Measurements from ENCODE around the gene FAM47E.

DNA sequence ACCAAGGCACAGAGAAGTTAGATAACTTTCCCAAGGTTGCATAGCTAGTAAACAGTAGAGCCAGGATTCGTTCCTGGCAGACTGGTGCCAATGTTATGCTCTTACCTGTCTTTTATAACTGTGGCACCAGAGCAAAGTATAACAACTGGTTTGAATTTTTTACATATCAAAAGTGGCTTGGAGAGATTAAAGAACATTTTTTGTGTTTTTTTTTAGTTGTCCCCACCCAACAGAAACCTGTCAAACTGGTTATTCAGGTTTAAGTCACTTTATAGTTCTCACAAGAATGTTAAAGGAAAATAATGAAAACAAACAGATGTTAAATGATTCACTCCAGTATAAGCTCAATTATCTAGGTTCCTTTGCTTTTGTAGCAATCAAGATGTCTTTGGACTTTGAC is 15.6 kb upstream of the FAM47E start:
- TF ChIP-seq EZH2 (IDR thresholded peaks at IDR 0.05; ENCODE audit: borderline replicate concordance) (no peak), EZH2phosphoT487 (IDR thresholded peaks at IDR 0.05; ENCODE audit: low read depth, severe bottlenecking, unreplicated experiment) (no peak)
- TF ChIP-seq, protein P1, sequence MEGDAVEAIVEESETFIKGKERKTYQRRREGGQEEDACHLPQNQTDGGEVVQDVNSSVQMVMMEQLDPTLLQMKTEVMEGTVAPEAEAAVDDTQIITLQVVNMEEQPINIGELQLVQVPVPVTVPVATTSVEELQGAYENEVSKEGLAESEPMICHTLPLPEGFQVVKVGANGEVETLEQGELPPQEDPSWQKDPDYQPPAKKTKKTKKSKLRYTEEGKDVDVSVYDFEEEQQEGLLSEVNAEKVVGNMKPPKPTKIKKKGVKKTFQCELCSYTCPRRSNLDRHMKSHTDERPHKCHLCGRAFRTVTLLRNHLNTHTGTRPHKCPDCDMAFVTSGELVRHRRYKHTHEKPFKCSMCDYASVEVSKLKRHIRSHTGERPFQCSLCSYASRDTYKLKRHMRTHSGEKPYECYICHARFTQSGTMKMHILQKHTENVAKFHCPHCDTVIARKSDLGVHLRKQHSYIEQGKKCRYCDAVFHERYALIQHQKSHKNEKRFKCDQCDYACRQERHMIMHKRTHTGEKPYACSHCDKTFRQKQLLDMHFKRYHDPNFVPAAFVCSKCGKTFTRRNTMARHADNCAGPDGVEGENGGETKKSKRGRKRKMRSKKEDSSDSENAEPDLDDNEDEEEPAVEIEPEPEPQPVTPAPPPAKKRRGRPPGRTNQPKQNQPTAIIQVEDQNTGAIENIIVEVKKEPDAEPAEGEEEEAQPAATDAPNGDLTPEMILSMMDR (IDR thresholded peaks at IDR 0.05; ENCODE audit: poor library complexity): no peak

All from hepatocyte (in vitro differentiated cells).